HL-60 (cell line): Measurements from ENCODE around the gene ADGRG1.

Source experiments
- DNase-seq, 2 experiments: peaks; one replicate each; pipeline ENCODE4 v3.0.0-alpha.2; 2010 to 2020; ENCODE audit warnings: low read depth in 1 of 2, low spot score in 1 of 2
- H3K27ac ChIP-seq: fragments of 250-450 bp; sonication (Bioruptor Pico); replicated peaks from 2 replicates; pipeline ENCODE4 v1.5.1; 2020; ENCODE audit warnings: mild to moderate bottlenecking, moderate library complexity
- H3K27me3 ChIP-seq: fragments of 250-450 bp; sonication (Bioruptor Pico); 2 replicates; pipeline ENCODE4 v1.5.1; 2021; ENCODE audit warnings: mild to moderate bottlenecking, moderate library complexity; ENCODE audit not compliant: insufficient read depth, poor library complexity, severe bottlenecking
- H3K4me3 ChIP-seq: replicated peaks from 2 replicates; pipeline ENCODE4 v1.5.1; 2011; ENCODE audit warnings: mild to moderate bottlenecking, control low read depth, low read length; ENCODE audit not compliant: insufficient read depth
- CTCF ChIP-seq: IDR thresholded peaks from one replicate; pipeline ENCODE4 v1.5.1; 2011; ENCODE audit warnings: low read length, control low read depth, inconsistent platforms; ENCODE audit not compliant: insufficient read depth
- GABPA ChIP-seq: IDR thresholded peaks from 2 replicates; pipeline ENCODE4 v1.6.1; 2012; ENCODE audit warnings: low read depth
- POLR2AphosphoS5 ChIP-seq: IDR thresholded peaks from 2 replicates; pipeline ENCODE4 v1.6.1; 2012; ENCODE audit warnings: low read depth
- REST ChIP-seq: IDR thresholded peaks from 2 replicates; pipeline ENCODE4 v1.6.1; 2012; ENCODE audit warnings: low read depth; ENCODE audit not compliant: insufficient replicate concordance
- SPI1 ChIP-seq: IDR thresholded peaks from 2 replicates; pipeline ENCODE4 v1.6.1; 2012; ENCODE audit warnings: low read depth, mild to moderate bottlenecking, borderline replicate concordance

The ADGRG1 gene

GRCh38 chr16:57604177-57604576 is 24.3 kb upstream of the ADGRG1 start:
- TF ChIP-seq CTCF (no peak), SPI1 (no peak), POLR2AphosphoS5 (no peak), GABPA (no peak), REST (no peak)
- Histone ChIP-seq H3K4me3 (no peak overlapping the region), H3K27ac (no peak overlapping the region), H3K27me3 (no peaks in the 10 kb centered on the region)
- no peak for DNase-seq

GRCh38 chr16:57606147-57606846 is 22.1 kb upstream of the ADGRG1 start:
- TF ChIP-seq CTCF: no peak
- no peak for TF ChIP-seq SPI1
- no peak for TF ChIP-seq POLR2AphosphoS5
- TF ChIP-seq GABPA: no peak
- TF ChIP-seq REST: no peak
- Histone ChIP-seq H3K27me3 (no peaks in the 10 kb centered on the region), H3K27ac (no peak overlapping the region), H3K4me3 (no peak overlapping the region)
- DNase-seq: no peak

- no peak overlapping the region for H3K27ac ChIP-seq
- no peaks in the 10 kb centered on the region for H3K27me3 ChIP-seq
These were observed 21.5 kb upstream of the ADGRG1 start for GRCh38 chr16:57606847-57607501.

More at GRCh38 chr16:57606847-57607501, 21.5 kb upstream of the ADGRG1 start:
- no peak for DNase-seq
- TF ChIP-seq GABPA (no peak), REST (no peak), POLR2AphosphoS5 (no peak), CTCF (no peak), SPI1 (no peak)
- H3K4me3 ChIP-seq: no peak overlapping the region
